T-helper 2 cell treated with Interferon-gamma antibody and Interleukin-4, amounts not matched to agents 100 ng/mL and 5 ng/mL, for 36 hours (primary cell): ENCODE measurements around the gene LSG1. TPM values are rescaled to one million over a fixed set of nuclear protein-coding genes. Genes with fewer than 3 reads are reported as not detected.

ENCODE experiments used
- intact Hi-C: fragments of 100-400 bp; cut with micrococcal nuclease; formaldehyde crosslinking; loops from one replicate; pipeline ENCODE4 v1.15.1; 2023
- total RNA-seq: library from RNA; stranded (reverse); gene quantifications from 2 replicates; pipeline ENCODE4 v1.2.3, GENCODE V29; 2022

The LSG1 gene
- total RNA-seq, 1 donor from 2014 or later, result 49.6 TPM

GRCh38 chr3:194687638-194688199 is 15.7 kb upstream of the LSG1 start:
- intact Hi-C loops, result loop anchor here (2.0 to 5.0 kb wide), 2 partner anchors 81 to 550 kb away; partner anchors contain the start of gene HES1

GRCh38 chr3:194686816-194687637 is 15.0 kb upstream of the LSG1 start:
- intact Hi-C loops, result loop anchor here (2.0 to 5.0 kb wide), 2 partner anchors 82 to 550 kb away; partner anchors contain the start of gene HES1

GRCh38 chr3:194686414-194686815 is 14.4 kb upstream of the LSG1 start:
- intact Hi-C loops, result loop anchor here (2.0 to 5.0 kb wide), 2 partner anchors 82 to 549 kb away; partner anchors contain the start of gene HES1

DNA sequence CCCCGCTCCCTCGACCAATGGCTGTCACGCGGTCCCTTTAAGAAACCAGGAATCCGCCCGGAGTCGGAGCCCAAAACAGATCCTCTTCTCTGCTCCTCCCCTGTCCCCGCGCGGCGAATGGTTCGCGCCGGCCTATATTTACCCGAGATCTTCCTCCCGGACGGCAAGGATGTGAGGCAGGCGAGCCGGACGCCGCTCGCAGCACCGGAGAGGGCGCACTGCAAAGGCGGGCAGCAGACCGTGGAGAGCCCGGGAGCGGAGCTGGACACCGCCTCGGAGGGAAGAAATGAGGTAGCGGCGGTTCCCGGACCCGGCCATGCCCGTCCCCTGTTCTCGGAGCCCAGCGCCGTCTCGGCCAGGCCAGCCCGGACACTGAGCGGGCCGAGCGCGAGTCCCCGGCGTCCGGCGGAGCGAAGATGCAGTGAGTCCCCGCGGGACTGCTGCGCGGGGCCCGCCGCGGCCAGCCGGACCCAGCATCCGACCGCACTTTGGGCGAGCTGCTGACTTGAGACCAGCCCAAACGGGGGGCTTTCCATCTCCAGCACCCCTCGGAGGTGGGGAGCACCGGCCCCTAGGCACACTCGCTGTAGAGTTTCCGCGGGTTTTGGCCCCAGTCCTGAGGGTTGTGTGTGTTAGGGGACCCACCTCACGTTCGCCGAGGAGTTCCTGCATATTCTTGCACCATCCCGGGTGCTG is 13.9 kb upstream of the LSG1 start, which contains the start of gene FAM43A:
TSS of gene FAM43A (plus strand) at position 166 of the 696 bp plus-strand sequence. CDS start 944 bp downstream, outside the sequence.
- intact Hi-C loops, result loop anchor here (1.0 to 5.0 kb wide), 4 partner anchors 14 to 584 kb away; partner anchors contain the start of genes HES1 and LSG1

- intact Hi-C loops, result loop anchor here (1.0 to 5.0 kb wide), 3 partner anchors 13 to 585 kb away; partner anchors contain the start of genes HES1 and LSG1
Observed at GRCh38 chr3:194685065-194685717, 13.2 kb upstream of the LSG1 start.

DNA sequence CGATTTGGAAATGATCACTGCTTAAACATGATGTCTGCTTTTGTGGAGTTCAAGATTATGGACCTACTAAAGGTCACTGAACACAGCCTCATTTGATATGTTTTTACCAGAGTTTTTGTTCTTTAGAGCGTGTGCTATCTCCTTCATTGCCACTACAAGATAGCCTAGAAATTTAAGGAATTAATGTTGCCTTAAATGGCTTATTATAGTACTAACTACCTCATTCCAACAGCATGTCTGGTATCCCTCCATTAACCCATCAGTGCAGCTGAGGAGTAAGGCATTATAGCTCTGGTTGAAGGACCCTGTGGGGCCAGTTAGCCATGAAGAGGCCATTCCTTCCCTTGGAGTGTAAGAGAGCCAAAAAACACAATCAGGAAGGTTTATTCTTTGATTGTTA is 11.4 kb upstream of the LSG1 start:
- intact Hi-C loops, result loop anchor here (5.0 kb wide), 1 partner anchor 839 kb away; no protein-coding TSS in a partner anchor

DNA sequence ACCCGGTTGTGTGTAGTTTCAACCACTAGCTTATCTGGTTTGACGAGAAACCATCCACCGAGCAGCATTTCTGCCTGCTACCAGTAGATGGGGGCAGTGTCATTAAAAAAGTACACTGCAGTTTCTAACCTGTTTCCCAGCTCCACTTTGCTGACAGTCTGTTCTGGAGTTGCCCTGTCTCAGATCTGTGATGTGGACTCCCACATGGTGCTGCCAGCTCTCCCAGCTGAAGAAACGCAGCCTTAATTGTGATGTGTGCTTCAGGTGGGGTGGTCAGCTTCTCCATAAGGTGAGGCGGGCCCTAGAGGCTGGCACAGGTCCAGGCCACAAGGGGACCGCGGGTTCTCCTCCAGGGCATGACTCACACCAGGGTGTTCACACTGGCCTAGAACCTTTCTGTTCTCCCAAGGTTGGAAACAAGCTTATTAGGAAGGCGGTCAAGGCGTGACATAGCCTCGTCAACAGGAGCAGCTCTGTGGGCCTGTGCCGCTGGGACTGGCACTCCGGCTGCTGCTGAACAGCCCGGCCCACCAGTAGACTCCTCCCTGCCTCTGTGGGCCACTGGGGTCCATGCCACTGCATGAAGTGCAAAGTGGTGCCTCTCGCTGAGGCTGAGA is 10.8 kb upstream of the LSG1 start:
- intact Hi-C loops, result loop anchor here (1.0 to 5.0 kb wide), 3 partner anchors 423 to 839 kb away; no protein-coding TSS in a partner anchor

GRCh38 chr3:194682189-194682693 is 10.2 kb upstream of the LSG1 start:
- intact Hi-C loops, result loop anchor here (1.0 to 5.0 kb wide), 3 partner anchors 424 to 840 kb away; no protein-coding TSS in a partner anchor

- intact Hi-C loops, result loop anchor here (5.0 kb wide), 1 partner anchor 841 kb away; no protein-coding TSS in a partner anchor
Observed at GRCh38 chr3:194680888-194681615, 9.1 kb upstream of the LSG1 start.

- intact Hi-C loops, result loop anchor here (5.0 kb wide), 1 partner anchor 534 kb away; no protein-coding TSS in a partner anchor
Observed at GRCh38 chr3:194676471-194676870, 4.5 kb upstream of the LSG1 start.

DNA sequence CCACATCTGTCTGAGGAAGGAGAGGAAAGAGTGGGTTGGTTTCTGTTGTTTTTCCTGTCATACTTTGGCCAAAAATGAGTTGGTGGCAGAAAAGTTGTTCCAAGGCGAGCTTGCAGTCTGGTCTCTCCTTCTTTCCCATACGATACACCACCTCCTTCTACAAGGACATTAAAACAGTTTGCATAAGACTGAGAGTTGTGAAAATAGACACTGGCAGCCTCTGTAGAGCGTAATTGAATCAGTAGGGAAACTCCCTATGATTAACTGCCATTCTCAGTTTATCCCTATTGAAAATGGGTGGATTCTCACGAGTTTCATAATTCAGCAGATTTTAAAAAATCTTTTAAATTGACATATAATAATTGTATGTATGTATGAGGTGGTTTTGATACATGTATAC is 3.7 kb upstream of the LSG1 start:
- intact Hi-C loops, result loop anchor here (5.0 kb wide), 1 partner anchor 533 kb away; no protein-coding TSS in a partner anchor

GRCh38 chr3:194675081-194675640 is 3.2 kb upstream of the LSG1 start:
- intact Hi-C loops, result loop anchor here (5.0 kb wide), 1 partner anchor 533 kb away; no protein-coding TSS in a partner anchor

GRCh38 chr3:194673761-194674160 is 1.8 kb upstream of the LSG1 start:
- intact Hi-C loops, result loop anchor here (5.0 kb wide), 4 partner anchors 41 to 869 kb away; partner anchors contain the start of genes ACAP2, PPP1R2 and TMEM44

- intact Hi-C loops, result loop anchor here (1.0 to 5.0 kb wide), 9 partner anchors 12 to 869 kb away; partner anchors contain the start of genes ACAP2, ATP13A3, FAM43A and PPP1R2
Observed at GRCh38 chr3:194672876-194673275, 885 bp upstream of the LSG1 start.

DNA sequence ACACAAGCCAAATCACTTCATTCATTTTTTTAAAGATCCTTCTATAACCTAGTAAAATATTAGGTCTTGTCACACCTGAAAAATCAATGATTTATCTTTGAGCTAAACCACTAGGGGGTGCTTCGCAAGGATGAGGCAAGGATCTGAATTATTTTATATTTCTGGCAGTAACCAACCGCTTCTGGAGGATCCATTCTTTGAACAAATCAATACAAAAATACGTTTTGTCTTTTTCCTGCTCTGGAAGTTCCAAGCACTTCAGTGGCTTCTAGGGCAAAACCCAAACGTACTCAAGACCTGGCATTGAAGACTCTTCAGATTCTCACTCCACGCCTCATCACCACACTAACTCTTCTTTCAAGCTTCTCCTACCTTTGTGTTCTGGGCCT is 486 bp downstream of the LSG1 start:
- intact Hi-C loops, result loop anchor here (1.0 to 5.0 kb wide), 5 partner anchors 39 to 871 kb away; partner anchors contain the start of genes ACAP2, PPP1R2 and TMEM44

GRCh38 chr3:194667363-194667762 is 4.6 kb downstream of the LSG1 start:
- intact Hi-C loops, result no loop called here

DNA sequence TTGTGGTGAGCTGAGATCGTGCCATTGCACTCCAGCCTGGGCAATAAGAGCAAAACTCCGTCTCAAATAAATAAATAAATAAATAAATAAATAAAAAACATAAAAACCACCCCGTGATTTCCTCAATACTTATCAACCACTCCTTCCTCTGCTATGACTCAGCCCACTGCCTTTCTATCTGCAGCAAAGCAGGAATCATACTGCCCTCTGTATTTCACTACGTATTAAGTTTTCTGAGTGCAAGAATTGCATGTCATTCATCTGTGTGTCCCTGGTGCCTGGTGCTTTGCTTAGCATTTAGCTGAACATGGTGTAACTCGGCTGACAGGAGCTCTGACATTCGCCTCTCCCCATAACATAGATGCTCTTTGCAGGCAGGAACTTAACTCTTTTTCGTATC is 7.1 kb downstream of the LSG1 start:
- intact Hi-C loops, result no loop called here

- intact Hi-C loops, result no loop called here
Observed at GRCh38 chr3:194661946-194662345, 10.0 kb downstream of the LSG1 start.

DNA sequence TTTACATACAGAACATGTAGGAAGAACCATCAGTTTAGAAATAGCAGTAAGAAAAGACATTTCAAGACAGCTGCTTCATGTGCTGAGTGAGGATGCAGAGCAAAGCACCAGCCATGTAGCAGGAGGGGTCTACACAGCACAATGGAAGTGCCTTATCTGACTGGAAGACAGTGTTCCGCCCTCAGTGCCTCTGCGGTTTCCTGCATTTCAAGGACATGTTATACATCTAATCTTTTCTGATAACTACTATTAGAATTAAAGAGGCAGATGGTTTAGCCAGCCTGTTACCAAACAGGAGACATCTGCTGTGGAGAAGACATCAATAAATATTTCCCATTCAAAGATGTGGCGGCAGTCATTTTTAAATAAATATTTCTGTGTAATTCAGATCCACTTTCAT is 10.6 kb downstream of the LSG1 start:
- intact Hi-C loops, result no loop called here
